GM23248 (cell line): ENCODE results near the gene MYH14. TPM values are rescaled to one million over a fixed set of nuclear protein-coding genes. Genes with fewer than 3 reads are reported as not detected.

Source experiments
- DNase-seq: peaks from one replicate; pipeline ENCODE4 v3.0.0-alpha.2; 2015
- H2AFZ ChIP-seq: fragments of 200-600 bp; sonication (generic); 2 replicates; pipeline ENCODE4 v1.6.1; 2016; ENCODE audit warnings: antibody characterized with exemption
- H3F3A ChIP-seq: fragments of 200-600 bp; sonication (generic); 2 replicates; pipeline ENCODE4 v1.6.1; 2016; ENCODE audit warnings: mild to moderate bottlenecking, antibody characterized with exemption, mixed run types; ENCODE audit not compliant: insufficient read depth
- H3K27ac ChIP-seq: fragments of 200-600 bp; sonication (generic); 2 replicates; pipeline ENCODE4 v1.5.1; 2016; ENCODE audit warnings: mild to moderate bottlenecking
- H3K27me3 ChIP-seq: fragments of 200-600 bp; sonication (generic); replicated peaks from 2 replicates; pipeline ENCODE4 v1.6.1; 2016; ENCODE audit warnings: mild to moderate bottlenecking; ENCODE audit not compliant: insufficient read depth
- H3K36me3 ChIP-seq: fragments of 200-600 bp; sonication (generic); 2 replicates; pipeline ENCODE4 v1.6.1; 2016; ENCODE audit warnings: low read depth, mild to moderate bottlenecking
- H3K4me1 ChIP-seq: fragments of 200-600 bp; sonication (generic); 2 replicates; pipeline ENCODE4 v1.6.1; 2016; ENCODE audit warnings: mild to moderate bottlenecking; ENCODE audit not compliant: insufficient read depth
- H3K4me2 ChIP-seq: fragments of 200-600 bp; sonication (generic); one replicate; pipeline ENCODE4 v1.6.1; 2016; ENCODE audit warnings: mild to moderate bottlenecking; ENCODE audit not compliant: unreplicated experiment
- H3K4me3 ChIP-seq: fragments of 200-600 bp; sonication (generic); 2 replicates; pipeline ENCODE4 v1.5.1; 2016; ENCODE audit warnings: mild to moderate bottlenecking
- H3K79me2 ChIP-seq: fragments of 200-600 bp; sonication (generic); 2 replicates; pipeline ENCODE4 v1.6.1; 2016; ENCODE audit warnings: mild to moderate bottlenecking; ENCODE audit not compliant: insufficient read depth
- H3K9ac ChIP-seq: fragments of 200-600 bp; sonication (generic); 2 replicates; pipeline ENCODE4 v1.6.1; 2016; ENCODE audit warnings: mild to moderate bottlenecking
- H3K9me2 ChIP-seq: fragments of 200-600 bp; sonication (generic); 2 replicates; pipeline ENCODE4 v1.6.1; 2016; ENCODE audit warnings: mixed run types, mild to moderate bottlenecking, moderate library complexity; ENCODE audit not compliant: insufficient read depth
- H3K9me3 ChIP-seq: fragments of 200-600 bp; sonication (generic); one replicate; pipeline ENCODE4 v1.6.1; 2017; ENCODE audit warnings: low read depth
- H4K20me1 ChIP-seq: fragments of 200-600 bp; sonication (generic); 2 replicates; pipeline ENCODE4 v1.6.0; 2016; ENCODE audit not compliant: insufficient read depth
- EZH2 ChIP-seq: fragments of 200-600 bp; sonication (generic); IDR thresholded peaks from 2 replicates; pipeline ENCODE4 v1.6.1; 2018; ENCODE audit warnings: antibody characterized with exemption, mild to moderate bottlenecking; ENCODE audit not compliant: insufficient read depth, poor library complexity, severe bottlenecking
- EZH2phosphoT487 ChIP-seq: fragments of 200-600 bp; sonication (generic); IDR thresholded peaks from 2 replicates; pipeline ENCODE4 v1.6.1; 2018; ENCODE audit warnings: antibody characterized with exemption, moderate library complexity, mild to moderate bottlenecking, low read depth; ENCODE audit not compliant: insufficient read depth
- WGBS, 2 experiments: methylation state at CpG; one replicate each; pipeline ENCODE4 v1.1.6; 2015 to 2017; ENCODE audit warnings: low lambda C conversion rate in 2 of 2, low coverage in 1 of 2; ENCODE audit errors: missing lambda C conversion rate in 2 of 2; 5-methylcytosine and 5-hydroxymethylcytosine counted together
- in situ Hi-C: fragments of 300-500 bp; cut with MboI; formaldehyde crosslinking; loops from 2 replicates; pipeline ENCODE4 v1.15.0; 2020
- polyA plus RNA-seq: library from polyadenylated mRNA; unstranded; fragments of >200 nt; fragmentation: Nextera tagmentation; extraction: Ambion mirVana; gene quantifications from 2 replicates; pipeline ENCODE4 v1.2.1, GENCODE V29; 2016
- total RNA-seq: library from RNA; depleted of rRNA; stranded (reverse); fragments of >200 nt; shearing (Covaris generic); gene quantifications from 2 replicates; pipeline ENCODE4 v1.2.3, GENCODE V29; 2014

Gene MYH14
- total and polyA plus RNA-seq, 2 experiments from 2014 or later = not detected

GRCh38 chr19:50281491-50281890 lies 78.1 kb downstream of the MYH14 start:
- DNase-seq = no peak
- H3K4me2 ChIP-seq = no peak overlapping the region
- H3K9me3 ChIP-seq = no peaks in the 10 kb centered on the region
- WGBS, 2 experiments = 65 to 70% methylated on average over 21 of the region's 22 CpGs
- H3K4me1 ChIP-seq = no peaks in the 10 kb centered on the region
- H3F3A ChIP-seq = no peaks in the 10 kb centered on the region
- no peak overlapping the region for H3K9ac ChIP-seq
- TF ChIP-seq EZH2 (no peak), EZH2phosphoT487 (no peak)
- H3K9me2 ChIP-seq = no peaks in the 10 kb centered on the region
- no peaks in the 10 kb centered on the region for H3K36me3 ChIP-seq
- H3K27me3 ChIP-seq = 0 out of 2 replicates have a peak, but pooled peaks cover 3% of the 10 kb centered on the region
- H3K79me2 ChIP-seq = no peaks in the 10 kb centered on the region
- H4K20me1 ChIP-seq = no peaks in the 10 kb centered on the region
- H2AFZ ChIP-seq = no peak overlapping the region
- H3K4me3 ChIP-seq = no peak overlapping the region
- H3K27ac ChIP-seq = no peak overlapping the region
- in situ Hi-C loops = no loop called here

- TF ChIP-seq EZH2phosphoT487 (no peak), EZH2 (no peak)
- 0 out of 2 replicates have a peak, but pooled peaks cover under 1% of the 10 kb centered on the region for H3K27me3 ChIP-seq
- 12 to 13% methylated on average over 2 of the region's 2 CpGs for WGBS, 2 experiments
- no peaks in the 10 kb centered on the region for H3K9me2 ChIP-seq
- in situ Hi-C loops = no loop called here
- H3K4me3 ChIP-seq = no peak overlapping the region
- H3F3A ChIP-seq = no peaks in the 10 kb centered on the region
- H3K36me3 ChIP-seq = no peaks in the 10 kb centered on the region
- H3K9ac ChIP-seq = no peak overlapping the region
- no peak overlapping the region for H2AFZ ChIP-seq
- no peaks in the 10 kb centered on the region for H3K4me1 ChIP-seq
- H3K9me3 ChIP-seq = no peaks in the 10 kb centered on the region
- no peak for DNase-seq
- no peak overlapping the region for H3K4me2 ChIP-seq
- H4K20me1 ChIP-seq = no peaks in the 10 kb centered on the region
- no peaks in the 10 kb centered on the region for H3K79me2 ChIP-seq
- no peak overlapping the region for H3K27ac ChIP-seq
These were observed 82.4 kb downstream of the MYH14 start for GRCh38 chr19:50285833-50286232.

DNA sequence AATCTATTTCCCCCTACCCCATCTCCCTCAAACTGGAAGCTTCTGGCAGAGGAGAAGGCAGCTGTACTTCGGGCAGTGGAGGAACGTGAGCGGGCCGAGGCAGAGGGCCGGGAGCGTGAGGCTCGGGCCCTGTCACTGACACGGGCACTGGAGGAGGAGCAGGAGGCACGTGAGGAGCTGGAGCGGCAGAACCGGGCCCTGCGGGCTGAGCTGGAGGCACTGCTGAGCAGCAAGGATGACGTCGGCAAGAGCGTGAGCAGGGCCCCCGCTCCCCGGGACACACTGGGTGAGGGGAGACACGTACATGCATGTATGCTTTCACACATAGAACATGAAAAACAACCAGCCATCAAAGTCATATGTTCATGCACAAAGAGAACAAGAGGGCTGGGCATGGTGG lies 83.0 kb downstream of the MYH14 start:
- H3K79me2 ChIP-seq = no peaks in the 10 kb centered on the region
- no peaks in the 10 kb centered on the region for H3K4me1 ChIP-seq
- no peaks in the 10 kb centered on the region for H4K20me1 ChIP-seq
- WGBS, 2 experiments = 47 to 65% methylated on average over 17 to 18 of the region's 18 CpGs
- DNase-seq = no peak
- no peak overlapping the region for H3K27ac ChIP-seq
- no peaks in the 10 kb centered on the region for H3K9me2 ChIP-seq
- H3K4me3 ChIP-seq = no peak overlapping the region
- no peaks in the 10 kb centered on the region for H3K9me3 ChIP-seq
- H2AFZ ChIP-seq = no peak overlapping the region
- no peak for TF ChIP-seq EZH2
- no peak for TF ChIP-seq EZH2phosphoT487
- in situ Hi-C loops = no loop called here
- H3K36me3 ChIP-seq = no peaks in the 10 kb centered on the region
- H3K9ac ChIP-seq = no peak overlapping the region
- H3K27me3 ChIP-seq = no peaks in the 10 kb centered on the region
- H3F3A ChIP-seq = no peaks in the 10 kb centered on the region
- H3K4me2 ChIP-seq = no peak overlapping the region

- in situ Hi-C loops = no loop called here
These were observed 83.9 kb downstream of the MYH14 start for GRCh38 chr19:50287331-50287730.

DNA sequence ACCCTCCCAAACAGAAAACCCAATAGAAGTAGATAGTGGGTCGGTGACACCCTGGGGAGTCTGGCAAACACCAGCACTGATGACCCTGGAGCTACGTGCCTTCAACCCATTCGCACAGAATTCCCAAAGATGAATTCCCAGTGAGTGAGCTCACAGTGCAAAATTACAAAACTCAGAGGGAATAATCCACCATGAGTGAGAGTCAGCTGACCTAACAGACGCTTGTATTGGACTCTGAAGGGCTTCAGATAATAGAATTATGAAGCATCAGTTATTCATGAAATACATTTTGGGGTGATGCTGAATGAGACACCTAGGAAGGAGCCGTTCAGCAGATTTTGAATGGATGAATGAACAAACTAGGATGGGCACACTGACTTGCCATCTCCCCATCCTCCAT lies 85.5 kb downstream of the MYH14 start:
- no peak for DNase-seq
- Histone ChIP-seq H3K27ac (no peak overlapping the region), H3K9me3 (no peaks in the 10 kb centered on the region), H3K27me3 (no peaks in the 10 kb centered on the region), H3K4me3 (no peak overlapping the region), H3K36me3 (no peaks in the 10 kb centered on the region), H3K9me2 (no peaks in the 10 kb centered on the region), H3K9ac (no peak overlapping the region), H3F3A (no peaks in the 10 kb centered on the region), H3K4me2 (no peak overlapping the region), H2AFZ (no peak overlapping the region), H3K4me1 (no peaks in the 10 kb centered on the region), H3K79me2 (no peaks in the 10 kb centered on the region), H4K20me1 (no peaks in the 10 kb centered on the region)
- in situ Hi-C loops = no loop called here
- 27 to 30% methylated on average over 5 of the region's 5 CpGs for WGBS, 2 experiments
- TF ChIP-seq EZH2phosphoT487 (no peak), EZH2 (no peak)

More at GRCh38 chr19:50287331-50287730, 83.9 kb downstream of the MYH14 start:
- H3F3A ChIP-seq = no peaks in the 10 kb centered on the region
- no peaks in the 10 kb centered on the region for H4K20me1 ChIP-seq
- no peak overlapping the region for H3K9ac ChIP-seq
- no peaks in the 10 kb centered on the region for H3K27me3 ChIP-seq
- no peaks in the 10 kb centered on the region for H3K79me2 ChIP-seq
- WGBS, 2 experiments = 22 to 26% methylated on average over 2 of the region's 2 CpGs
- DNase-seq = no peak
- H3K9me2 ChIP-seq = no peaks in the 10 kb centered on the region
- no peak overlapping the region for H3K27ac ChIP-seq
- H3K4me3 ChIP-seq = no peak overlapping the region
- H3K36me3 ChIP-seq = no peaks in the 10 kb centered on the region
- TF ChIP-seq EZH2 = no peak
- no peak for TF ChIP-seq EZH2phosphoT487
- no peak overlapping the region for H3K4me2 ChIP-seq
- no peaks in the 10 kb centered on the region for H3K4me1 ChIP-seq
- H3K9me3 ChIP-seq = no peaks in the 10 kb centered on the region
- H2AFZ ChIP-seq = no peak overlapping the region
